ENCODE data around the gene MIDN.
"Not testable (repeated sequence)": the region's sequence is repeated elsewhere in the genome, so short reads cannot be mapped to it uniquely, and the experiment has no call there.

Gene MIDN

DNA sequence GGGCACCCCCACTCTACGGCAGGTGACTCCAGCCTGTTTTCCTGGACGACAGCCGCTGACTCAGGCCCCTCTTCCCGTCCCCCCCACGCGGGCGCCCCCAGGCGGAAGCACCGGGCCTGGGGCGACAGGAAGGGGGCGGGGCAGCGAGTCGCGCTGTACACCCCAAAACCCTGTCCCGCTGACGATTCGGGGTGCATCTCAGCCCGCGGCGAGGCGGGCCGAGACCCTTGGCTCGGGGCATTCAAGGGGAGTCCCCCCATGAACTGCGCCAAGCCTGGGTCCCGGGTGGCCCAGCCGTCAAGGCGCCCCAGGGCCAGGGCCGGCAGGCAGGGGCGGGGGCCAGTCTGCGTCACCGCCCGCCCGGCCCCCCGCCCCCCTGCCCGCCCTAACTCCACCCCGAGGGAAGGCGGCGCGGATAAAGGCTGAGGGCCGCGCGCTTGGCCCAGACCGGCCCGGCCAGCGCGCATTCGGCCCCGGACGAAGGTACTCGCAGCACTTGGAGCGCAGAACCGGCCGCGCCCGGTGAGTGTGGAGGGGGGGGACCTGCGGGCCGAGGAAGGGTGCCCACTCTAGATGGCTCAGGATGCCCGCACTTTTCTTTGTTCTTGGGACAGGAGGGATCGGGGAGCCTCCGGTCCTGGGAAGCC is at the start of gene MIDN:
MIDN (plus strand) TSS at position 445 of the 647 bp plus-strand sequence. CDS start 1,714 bp downstream, outside the sequence.
- H3K36me3 ChIP-seq = peaks cover 32% of the 10 kb centered on the region
- H3K27me3 ChIP-seq = no peaks in the 10 kb centered on the region
- no peaks in the 10 kb centered on the region for H3K9me3 ChIP-seq
- TF ChIP-seq, protein P1, sequence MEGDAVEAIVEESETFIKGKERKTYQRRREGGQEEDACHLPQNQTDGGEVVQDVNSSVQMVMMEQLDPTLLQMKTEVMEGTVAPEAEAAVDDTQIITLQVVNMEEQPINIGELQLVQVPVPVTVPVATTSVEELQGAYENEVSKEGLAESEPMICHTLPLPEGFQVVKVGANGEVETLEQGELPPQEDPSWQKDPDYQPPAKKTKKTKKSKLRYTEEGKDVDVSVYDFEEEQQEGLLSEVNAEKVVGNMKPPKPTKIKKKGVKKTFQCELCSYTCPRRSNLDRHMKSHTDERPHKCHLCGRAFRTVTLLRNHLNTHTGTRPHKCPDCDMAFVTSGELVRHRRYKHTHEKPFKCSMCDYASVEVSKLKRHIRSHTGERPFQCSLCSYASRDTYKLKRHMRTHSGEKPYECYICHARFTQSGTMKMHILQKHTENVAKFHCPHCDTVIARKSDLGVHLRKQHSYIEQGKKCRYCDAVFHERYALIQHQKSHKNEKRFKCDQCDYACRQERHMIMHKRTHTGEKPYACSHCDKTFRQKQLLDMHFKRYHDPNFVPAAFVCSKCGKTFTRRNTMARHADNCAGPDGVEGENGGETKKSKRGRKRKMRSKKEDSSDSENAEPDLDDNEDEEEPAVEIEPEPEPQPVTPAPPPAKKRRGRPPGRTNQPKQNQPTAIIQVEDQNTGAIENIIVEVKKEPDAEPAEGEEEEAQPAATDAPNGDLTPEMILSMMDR (IDR thresholded peaks at IDR 0.05) = peak; percentile 54
- peak within 1 kb of the TSS; percentile 100 for H3K27ac ChIP-seq
- H3K4me3 ChIP-seq (ENCODE audit: low read depth in 1 of 2, low read length in 1 of 2) = peak within 1 kb of the TSS; percentile 75 to 98
- H3K4me1 ChIP-seq (ENCODE audit: control insufficient read depth in 1 of 2, insufficient read depth in 1 of 2, low read depth in 1 of 2, low read length in 1 of 2) = peaks cover 34 to 44% of the 10 kb centered on the region in 2 experiments

DNA sequence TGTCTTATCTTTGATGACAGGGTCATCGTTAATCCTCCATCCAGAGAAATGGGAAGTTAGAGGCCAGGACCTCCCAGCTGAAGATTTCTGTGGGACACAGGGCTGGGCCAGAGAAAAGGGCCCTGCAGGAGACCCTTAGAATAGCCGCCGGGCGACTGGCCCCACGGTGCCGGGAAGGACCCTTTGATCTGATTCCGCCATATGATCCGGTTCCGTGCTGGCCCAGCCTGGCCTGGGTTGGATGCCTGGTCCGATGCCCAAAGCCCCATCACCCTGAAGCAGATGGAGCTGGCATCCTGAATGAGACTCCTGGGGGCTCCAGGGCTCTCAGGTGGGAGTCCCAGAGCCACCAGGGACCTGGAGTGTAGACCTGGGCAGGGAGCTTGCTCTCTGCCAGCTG is 48.9 kb upstream of the MIDN start:
- Histone ChIP-seq H3K27ac (no peak overlapping the region), H3K4me3 (ENCODE audit: low read depth in 1 of 2, low read length in 1 of 2) (no peak overlapping the region), H3K27me3 (no peaks in the 10 kb centered on the region), H3K36me3 (no peaks in the 10 kb centered on the region), H3K9me3 (no peaks in the 10 kb centered on the region), H3K4me1 (ENCODE audit: control insufficient read depth in 1 of 2, insufficient read depth in 1 of 2, low read depth in 1 of 2, low read length in 1 of 2) (peaks cover 0 to under 1% of the 10 kb centered on the region in 2 experiments)
- TF ChIP-seq, protein P1 (IDR thresholded peaks at IDR 0.05) = no peak

DNA sequence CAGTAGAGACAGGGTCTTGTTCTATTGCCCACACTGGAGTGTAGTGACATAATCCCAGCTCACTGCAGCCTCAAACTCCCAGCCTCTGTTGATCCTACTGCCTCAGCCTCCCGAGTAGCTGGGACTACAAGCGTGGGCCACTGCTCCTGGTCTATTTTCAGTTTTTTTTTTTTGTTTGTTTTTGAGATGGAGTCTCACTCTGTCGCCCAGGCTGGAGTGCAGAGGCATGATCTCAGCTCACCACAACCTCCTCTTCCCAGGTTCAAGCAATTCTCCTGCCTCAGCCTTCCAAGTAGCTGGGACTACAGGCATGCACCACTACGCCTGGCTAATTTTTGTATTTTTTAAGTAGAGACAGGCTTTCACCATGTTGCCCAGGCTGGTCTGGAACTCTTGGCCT is 47.8 kb upstream of the MIDN start:
- not testable (repeated sequence) for H3K4me3 ChIP-seq (ENCODE audit: low read depth in 1 of 2, low read length in 1 of 2); H3K27me3 ChIP-seq; H3K9me3 ChIP-seq; H3K36me3 ChIP-seq; H3K27ac ChIP-seq; H3K4me1 ChIP-seq (ENCODE audit: control insufficient read depth in 1 of 2, insufficient read depth in 1 of 2, low read depth in 1 of 2, low read length in 1 of 2)

DNA sequence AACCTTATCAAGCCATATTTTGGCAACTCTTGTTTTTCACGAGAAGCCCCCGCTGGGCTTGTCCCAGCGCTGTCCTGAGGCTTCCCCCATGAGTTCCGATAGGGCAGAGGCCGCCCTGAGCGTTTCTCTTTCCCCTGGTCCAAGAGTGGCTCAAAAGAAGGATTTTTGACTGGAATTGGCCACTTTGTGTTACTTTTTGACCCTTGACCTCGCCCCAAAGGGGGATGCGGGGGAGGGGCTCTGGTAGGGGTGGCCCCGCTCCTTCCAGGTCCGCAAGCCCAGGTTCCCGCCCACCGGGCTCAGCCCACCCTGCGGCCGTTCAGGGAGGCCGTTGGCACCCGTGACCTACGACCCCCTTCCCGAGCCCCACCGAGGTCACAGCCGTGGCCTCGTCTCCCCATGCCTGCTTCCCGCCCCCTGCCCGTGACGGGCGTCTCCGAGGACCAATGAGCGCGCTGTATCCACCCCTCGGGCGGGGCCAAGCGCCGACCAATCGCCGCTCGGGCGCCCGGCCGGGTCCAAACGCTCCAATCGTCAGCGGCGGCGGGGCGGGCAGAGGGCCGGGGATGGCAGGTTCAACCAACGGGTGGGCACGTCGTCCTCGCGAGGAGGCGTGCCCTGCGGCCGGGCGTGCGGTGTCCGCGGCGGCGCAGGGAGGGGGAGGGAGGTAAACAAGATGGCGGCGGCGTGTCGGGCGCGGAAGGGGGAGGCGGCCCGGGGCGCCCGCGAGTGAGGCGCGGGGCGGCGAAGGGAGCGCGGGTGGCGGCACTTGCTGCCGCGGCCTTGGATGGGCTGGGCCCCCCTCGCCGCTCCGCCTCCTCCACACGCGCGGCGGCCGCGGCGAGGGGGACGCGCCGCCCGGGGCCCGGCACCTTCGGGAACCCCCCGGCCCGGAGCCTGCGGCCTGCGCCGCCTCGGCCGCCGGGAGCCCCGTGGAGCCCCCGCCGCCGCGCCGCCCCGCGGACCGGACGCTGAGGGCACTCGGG is 43.0 kb upstream of the MIDN start, which contains the start of gene STK11:
STK11 (plus strand) TSS at position 665 of the 986 bp plus-strand sequence. CDS start 1,136 bp downstream, outside the sequence.
- Histone ChIP-seq H3K4me3 (ENCODE audit: low read depth in 1 of 2, low read length in 1 of 2) (peak within 1 kb of the TSS; percentile 84 to 92), H3K27ac (peak within 1 kb of the TSS; percentile 90), H3K27me3 (no peaks in the 10 kb centered on the region), H3K4me1 (ENCODE audit: control insufficient read depth in 1 of 2, insufficient read depth in 1 of 2, low read depth in 1 of 2, low read length in 1 of 2) (peaks cover 34 to 36% of the 10 kb centered on the region in 2 experiments), H3K9me3 (no peaks in the 10 kb centered on the region), H3K36me3 (no peaks in the 10 kb centered on the region)
- TF ChIP-seq, protein P1 (IDR thresholded peaks at IDR 0.05) = peak; percentile 39

DNA sequence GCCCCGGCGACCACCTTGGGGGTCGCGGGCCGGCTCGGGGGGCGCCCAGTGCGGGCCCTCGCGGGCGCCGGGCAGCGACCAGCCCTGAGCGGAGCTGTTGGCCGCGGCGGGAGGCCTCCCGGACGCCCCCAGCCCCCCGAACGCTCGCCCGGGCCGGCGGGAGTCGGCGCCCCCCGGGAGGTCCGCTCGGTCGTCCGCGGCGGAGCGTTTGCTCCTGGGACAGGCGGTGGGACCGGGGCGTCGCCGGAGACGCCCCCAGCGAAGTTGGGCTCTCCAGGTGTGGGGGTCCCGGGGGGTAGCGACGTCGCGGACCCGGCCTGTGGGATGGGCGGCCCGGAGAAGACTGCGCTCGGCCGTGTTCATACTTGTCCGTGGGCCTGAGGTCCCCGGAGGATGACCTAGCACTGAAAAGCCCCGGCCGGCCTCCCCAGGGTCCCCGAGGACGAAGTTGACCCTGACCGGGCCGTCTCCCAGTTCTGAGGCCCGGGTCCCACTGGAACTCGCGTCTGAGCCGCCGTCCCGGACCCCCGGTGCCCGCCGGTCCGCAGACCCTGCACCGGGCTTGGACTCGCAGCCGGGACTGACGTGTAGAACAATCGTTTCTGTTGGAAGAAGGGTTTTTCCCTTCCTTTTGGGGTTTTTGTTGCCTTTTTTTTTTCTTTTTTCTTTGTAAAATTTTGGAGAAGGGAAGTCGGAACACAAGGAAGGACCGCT is 42.1 kb upstream of the MIDN start:
- peak overlapping the region; percentile 90 for H3K27ac ChIP-seq
- H3K36me3 ChIP-seq = no peaks in the 10 kb centered on the region
- H3K27me3 ChIP-seq = no peaks in the 10 kb centered on the region
- H3K9me3 ChIP-seq = no peaks in the 10 kb centered on the region
- TF ChIP-seq, protein P1 (IDR thresholded peaks at IDR 0.05) = no peak
- peak overlapping the region; percentile 84 to 92 for H3K4me3 ChIP-seq (ENCODE audit: low read depth in 1 of 2, low read length in 1 of 2)
- peaks cover 39 to 43% of the 10 kb centered on the region in 2 experiments for H3K4me1 ChIP-seq (ENCODE audit: control insufficient read depth in 1 of 2, insufficient read depth in 1 of 2, low read depth in 1 of 2, low read length in 1 of 2)

Measured in neutrophil (primary cell).